K562 (cell line): ENCODE measurements around the gene NADK. TPM values are rescaled to one million over a fixed set of nuclear protein-coding genes. Genes with fewer than 3 reads are reported as not detected.

Source experiments
- CSDE1 ChIP-seq, 2 experiments: fragments of 450-650 bp; IDR thresholded peaks; 2 replicates each; pipeline ENCODE4 v1.6.1; 2016; ENCODE audit warnings: mild to moderate bottlenecking in 1 of 2
- CTBP1 ChIP-seq: fragments of 450-650 bp; IDR thresholded peaks from 2 replicates; pipeline ENCODE4 v1.6.1; 2016; ENCODE audit warnings: borderline replicate concordance
- EGR1 ChIP-seq: fragments of 450-650 bp; conservative IDR thresholded peaks from 2 replicates; pipeline ENCODE4 v1.6.1; 2017; ENCODE audit warnings: mild to moderate bottlenecking
- MBD2 ChIP-seq: sonication (generic); IDR thresholded peaks from 2 replicates; pipeline ENCODE4 v1.6.1; 2016; ENCODE audit warnings: low read depth, borderline replicate concordance
- PHF20 ChIP-seq: fragments of 450-650 bp; IDR thresholded peaks from 2 replicates; pipeline ENCODE4 v1.6.1; 2018; ENCODE audit not compliant: partially characterized antibody
- SAP30 ChIP-seq: fragments of 200-600 bp; sonication (generic); IDR thresholded peaks from 2 replicates; pipeline ENCODE4 v1.6.1; 2012; ENCODE audit warnings: borderline replicate concordance, low read depth, mild to moderate bottlenecking, moderate library complexity, low read length, control low read depth, inconsistent platforms; ENCODE audit not compliant: insufficient read depth, poor library complexity, severe bottlenecking
- SIN3B ChIP-seq: fragments of 450-650 bp; IDR thresholded peaks from 2 replicates; pipeline ENCODE4 v1.6.1; 2017; ENCODE audit warnings: low read depth, mild to moderate bottlenecking, moderate library complexity
- ZFPM2 ChIP-seq: fragments of 250-450 bp; sonication (Bioruptor Pico); IDR thresholded peaks from 2 replicates; pipeline ENCODE4 v1.5.1; 2022; ENCODE audit warnings: mild to moderate bottlenecking
- ZNF592 ChIP-seq: fragments of 450-650 bp; IDR thresholded peaks from 2 replicates; pipeline ENCODE4 v1.6.1; 2017; ENCODE audit warnings: antibody characterized with exemption, mild to moderate bottlenecking
- polyA plus RNA-seq, 8 experiments: library from polyadenylated mRNA; depleted of rRNA in 4 of 8; stranded (reverse) in 5 of 8; unstranded in 3 of 8; fragments of >200 nt; fragmentation: Nextera tagmentation in 2 of 8; fragmentation: Illumina TruSeq in 1 of 8; extraction: Ambion mirVana in 2 of 8; extraction: Trizol in 1 of 8; gene quantifications; 2 replicates each; pipeline versions ENCODE4 v1.2.1 to v1.2.3, GENCODE V29; 2011 to 2014; ENCODE audit warnings: inconsistent platforms in 1 of 8, missing spikeins in 1 of 8
- total RNA-seq, 7 experiments: library from RNA; depleted of rRNA in 6 of 7; stranded (reverse); fragments of >200 nt in 6 of 7; fragmentation: Illumina TruSeq in 2 of 7; extraction: Trizol in 2 of 7; gene quantifications; 2 replicates each; pipeline versions ENCODE4 v1.2.1 to v1.2.3, GENCODE V29; 2011 to 2021; ENCODE audit warnings: low replicate concordance in 1 of 7
- TF ChIP-seq, protein P1 (sequence below): sonication (generic); formaldehyde crosslinking; IDR thresholded peaks from 2 replicates; pipeline ENCODE4 v1.4.0; 2020; ENCODE audit warnings: mild to moderate bottlenecking, missing genetic modification reagents
- TF ChIP-seq, protein P2 (sequence below), 2 experiments: IDR thresholded peaks; 2 replicates each; pipeline ENCODE4 v1.6.1; 2011; ENCODE audit warnings: borderline replicate concordance in 1 of 2, control low read depth in 1 of 2, low read depth in 1 of 2, low read length in 1 of 2, mild to moderate bottlenecking in 1 of 2, mixed read lengths in 1 of 2, moderate library complexity in 1 of 2; ENCODE audit not compliant: insufficient read depth in 1 of 2, insufficient read length in 1 of 2, poor library complexity in 1 of 2, severe bottlenecking in 1 of 2; ENCODE audit errors: extremely low read depth in 1 of 2
- TF ChIP-seq, protein P3 (sequence below): fragments of 250-450 bp; sonication (Bioruptor Pico); IDR thresholded peaks from 2 replicates; pipeline ENCODE4 v1.5.0; 2021; ENCODE audit warnings: mild to moderate bottlenecking, moderate library complexity

NADK gene
- total and polyA plus RNA-seq, 9 of the 15 experiments (the other 6 are each of a cell fraction or from before 2014, with no cell fraction given): 1.5 to 135 (median 75.1) TPM

GRCh38 chr1:1777950-1778662 lies at the start of gene NADK (continued):
- TF ChIP-seq, protein P1, sequence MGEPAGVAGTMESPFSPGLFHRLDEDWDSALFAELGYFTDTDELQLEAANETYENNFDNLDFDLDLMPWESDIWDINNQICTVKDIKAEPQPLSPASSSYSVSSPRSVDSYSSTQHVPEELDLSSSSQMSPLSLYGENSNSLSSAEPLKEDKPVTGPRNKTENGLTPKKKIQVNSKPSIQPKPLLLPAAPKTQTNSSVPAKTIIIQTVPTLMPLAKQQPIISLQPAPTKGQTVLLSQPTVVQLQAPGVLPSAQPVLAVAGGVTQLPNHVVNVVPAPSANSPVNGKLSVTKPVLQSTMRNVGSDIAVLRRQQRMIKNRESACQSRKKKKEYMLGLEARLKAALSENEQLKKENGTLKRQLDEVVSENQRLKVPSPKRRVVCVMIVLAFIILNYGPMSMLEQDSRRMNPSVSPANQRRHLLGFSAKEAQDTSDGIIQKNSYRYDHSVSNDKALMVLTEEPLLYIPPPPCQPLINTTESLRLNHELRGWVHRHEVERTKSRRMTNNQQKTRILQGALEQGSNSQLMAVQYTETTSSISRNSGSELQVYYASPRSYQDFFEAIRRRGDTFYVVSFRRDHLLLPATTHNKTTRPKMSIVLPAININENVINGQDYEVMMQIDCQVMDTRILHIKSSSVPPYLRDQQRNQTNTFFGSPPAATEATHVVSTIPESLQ: 0 out of 2 replicates have a peak, but pooled peaks have one; percentile 45
- TF ChIP-seq SAP30: peak; percentile 78
- TF ChIP-seq PHF20: peak; percentile 41
- peak; percentile 81; the same call in 1 of the 2 replicates for TF ChIP-seq CTBP1
- TF ChIP-seq ZNF592: peak; percentile 85; the same call in 1 of the 2 replicates
- TF ChIP-seq, protein P2, sequence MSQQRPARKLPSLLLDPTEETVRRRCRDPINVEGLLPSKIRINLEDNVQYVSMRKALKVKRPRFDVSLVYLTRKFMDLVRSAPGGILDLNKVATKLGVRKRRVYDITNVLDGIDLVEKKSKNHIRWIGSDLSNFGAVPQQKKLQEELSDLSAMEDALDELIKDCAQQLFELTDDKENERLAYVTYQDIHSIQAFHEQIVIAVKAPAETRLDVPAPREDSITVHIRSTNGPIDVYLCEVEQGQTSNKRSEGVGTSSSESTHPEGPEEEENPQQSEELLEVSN (IDR thresholded peaks at IDR 0.05; ENCODE audit: borderline replicate concordance in 1 of 2, extremely low read depth in 1 of 2, insufficient read depth in 1 of 2, insufficient read length in 1 of 2, low read depth in 1 of 2, low read length in 1 of 2, poor library complexity in 1 of 2, severe bottlenecking in 1 of 2): peak; percentile 97 to 98
- TF ChIP-seq CSDE1 (IDR thresholded peaks at IDR 0.05): no peak
- TF ChIP-seq EGR1: peak; percentile 47; the same call in 1 of the 2 replicates
- TF ChIP-seq, protein P3, sequence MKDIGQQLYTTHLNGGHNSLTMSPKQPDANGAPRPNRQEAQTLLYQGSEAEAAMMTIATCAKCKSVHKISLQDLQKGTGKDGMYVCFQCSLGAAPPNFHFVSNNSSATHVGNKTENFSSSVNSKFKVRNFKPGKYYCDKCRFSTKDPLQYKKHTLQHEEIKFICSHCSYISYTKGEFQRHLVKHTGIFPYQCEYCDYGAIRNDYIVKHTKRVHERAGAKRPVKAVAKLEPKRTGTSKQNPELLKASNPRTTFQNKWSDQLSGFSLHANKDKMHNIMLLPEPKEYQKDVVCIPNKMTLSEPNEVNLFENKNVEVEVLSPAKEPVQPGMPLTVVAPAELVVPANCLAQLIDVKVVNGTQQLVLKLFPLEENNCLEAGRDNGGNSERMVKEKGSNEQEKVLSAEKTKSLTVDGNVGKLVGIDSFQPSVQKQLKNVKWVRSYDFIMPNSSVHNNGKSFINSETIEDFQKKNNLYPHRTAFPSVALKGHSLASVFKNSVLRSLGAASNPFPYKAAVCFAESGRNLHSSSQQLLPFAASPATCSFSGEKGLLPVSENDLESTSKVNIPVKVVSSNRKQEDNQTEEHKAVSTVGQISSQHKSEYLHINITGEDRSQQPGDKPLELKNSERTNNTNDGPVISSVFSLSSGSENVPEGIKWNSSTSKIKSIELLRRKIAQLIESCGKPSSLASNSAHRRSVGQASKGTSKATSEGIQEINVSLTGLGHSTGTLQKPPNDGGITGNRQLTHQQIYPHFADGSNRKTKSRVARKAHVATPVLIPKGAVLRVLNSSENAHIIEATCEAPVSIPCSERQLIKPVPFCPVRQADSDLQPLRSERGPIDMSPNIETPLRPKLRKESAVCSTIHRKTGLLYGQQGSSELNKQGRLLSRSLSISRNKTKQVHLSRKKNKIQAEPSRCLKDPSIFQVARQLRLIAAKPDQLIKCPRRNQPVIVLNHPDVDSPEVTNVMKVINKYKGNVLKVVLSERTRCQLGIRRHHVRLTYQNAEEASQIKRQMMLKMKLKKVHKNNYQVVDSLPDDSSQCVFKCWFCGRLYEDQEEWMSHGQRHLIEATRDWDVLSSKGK: no peak
- TF ChIP-seq ZFPM2 (CRISPR knock-in tag): 0 out of 2 replicates have a peak, but pooled peaks have one; percentile 16
- TF ChIP-seq SIN3B: peak; percentile 76
- no peak for TF ChIP-seq MBD2
